ENCODE results near the gene TCF15.
"Not testable (repeated sequence)": the region's sequence is repeated elsewhere in the genome, so short reads cannot be mapped to it uniquely, and the experiment has no call there.

The TCF15 gene

GRCh38 chr20:582204-582603, 27.9 kb downstream of the TCF15 start:
- DNase-seq (ENCODE audit: low spot score): no peak

- DNase-seq (ENCODE audit: low spot score): not testable (repeated sequence)
Observed at GRCh38 chr20:578940-579690, 31.0 kb downstream of the TCF15 start.

DNA sequence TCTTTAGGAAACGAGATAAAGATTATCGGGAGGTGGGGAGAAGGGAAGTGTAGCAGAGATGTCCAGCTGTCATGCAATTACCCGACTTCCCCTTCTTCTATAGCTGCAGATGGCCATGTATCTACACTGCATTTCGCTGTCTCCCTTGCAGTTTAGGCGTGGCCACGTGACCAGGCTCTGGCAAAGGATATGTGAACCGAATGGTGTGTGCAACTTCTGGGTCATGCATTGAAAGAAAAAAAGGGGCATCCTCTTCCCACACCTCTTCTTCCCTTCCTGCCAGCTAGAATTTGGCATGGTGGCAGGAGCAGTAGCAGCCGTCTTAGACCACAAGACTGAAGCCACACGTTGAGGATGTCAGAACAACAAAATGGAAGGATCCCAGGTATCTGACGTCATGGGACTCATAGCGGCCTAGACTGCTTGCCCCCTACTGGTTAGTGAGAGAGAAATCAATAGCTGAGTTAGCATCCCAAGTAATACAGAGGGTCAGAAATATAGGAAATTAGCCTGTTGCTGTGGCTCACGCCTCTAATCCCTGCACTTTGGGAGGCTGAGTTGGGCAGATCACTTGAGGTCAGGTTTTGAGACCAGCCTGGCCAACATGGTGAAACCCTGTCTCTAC, 32.8 kb downstream of the TCF15 start:
- peak; percentile 87 for DNase-seq (ENCODE audit: low spot score)

DNA sequence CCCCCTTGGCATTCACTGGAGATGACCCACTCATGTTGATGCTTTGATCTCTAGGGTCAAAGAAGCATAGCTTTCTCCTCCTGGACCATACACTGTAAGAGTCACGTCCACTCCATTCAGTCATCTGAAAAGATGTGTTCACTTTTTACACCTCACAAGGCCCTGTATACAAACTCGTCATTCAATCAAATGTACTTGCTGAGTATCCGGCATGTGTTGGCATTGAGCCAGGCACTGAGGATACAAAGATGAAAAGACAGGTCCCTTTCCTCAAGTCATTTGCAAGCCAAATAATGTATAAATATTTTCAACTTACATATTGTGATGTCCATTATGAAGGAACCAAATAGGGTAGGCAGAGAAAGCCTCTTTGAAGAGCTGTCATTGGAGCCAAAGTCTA, 34.0 kb downstream of the TCF15 start:
- DNase-seq (ENCODE audit: low spot score): no peak

- no peak for DNase-seq (ENCODE audit: low spot score)
Observed at GRCh38 chr20:575230-575629, 34.9 kb downstream of the TCF15 start.

DNA sequence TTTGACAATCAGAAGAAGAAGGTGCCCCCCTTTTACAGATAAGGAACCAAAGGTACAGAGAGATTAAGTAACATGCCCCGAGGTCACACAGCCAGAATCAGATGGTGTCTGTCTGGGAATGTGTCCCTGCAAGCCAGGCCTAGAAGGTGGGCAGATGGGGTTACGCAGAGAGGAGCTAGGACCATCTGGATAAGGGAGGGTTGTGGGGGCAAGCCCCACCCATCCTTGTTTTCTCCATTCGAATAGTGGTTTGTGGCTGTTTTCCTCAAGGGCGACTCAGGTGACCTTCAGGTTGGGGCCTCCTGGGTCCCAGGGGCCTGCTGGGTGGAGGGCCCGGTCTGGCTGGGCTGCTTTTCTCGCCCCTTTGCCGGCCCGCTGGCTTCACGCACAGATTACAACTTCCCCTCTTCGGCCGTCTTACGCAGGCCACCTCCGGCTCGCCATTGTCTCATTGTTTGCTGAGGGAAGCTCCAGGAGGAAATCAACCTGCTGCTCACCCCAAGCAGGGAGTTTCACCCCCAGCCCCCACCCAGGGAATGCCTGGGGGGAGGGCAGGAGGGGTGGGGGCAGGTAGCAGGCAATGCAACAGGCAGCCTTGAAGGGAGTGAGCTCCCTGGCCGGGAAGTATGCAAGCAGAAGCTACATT, 35.7 kb downstream of the TCF15 start:
- no peak for DNase-seq (ENCODE audit: low spot score)

- DNase-seq (ENCODE audit: low spot score): no peak
Observed at GRCh38 chr20:573414-574296, 36.5 kb downstream of the TCF15 start.

- DNase-seq (ENCODE audit: low spot score): no peak
Observed at GRCh38 chr20:572727-573126, 37.4 kb downstream of the TCF15 start.

DNA sequence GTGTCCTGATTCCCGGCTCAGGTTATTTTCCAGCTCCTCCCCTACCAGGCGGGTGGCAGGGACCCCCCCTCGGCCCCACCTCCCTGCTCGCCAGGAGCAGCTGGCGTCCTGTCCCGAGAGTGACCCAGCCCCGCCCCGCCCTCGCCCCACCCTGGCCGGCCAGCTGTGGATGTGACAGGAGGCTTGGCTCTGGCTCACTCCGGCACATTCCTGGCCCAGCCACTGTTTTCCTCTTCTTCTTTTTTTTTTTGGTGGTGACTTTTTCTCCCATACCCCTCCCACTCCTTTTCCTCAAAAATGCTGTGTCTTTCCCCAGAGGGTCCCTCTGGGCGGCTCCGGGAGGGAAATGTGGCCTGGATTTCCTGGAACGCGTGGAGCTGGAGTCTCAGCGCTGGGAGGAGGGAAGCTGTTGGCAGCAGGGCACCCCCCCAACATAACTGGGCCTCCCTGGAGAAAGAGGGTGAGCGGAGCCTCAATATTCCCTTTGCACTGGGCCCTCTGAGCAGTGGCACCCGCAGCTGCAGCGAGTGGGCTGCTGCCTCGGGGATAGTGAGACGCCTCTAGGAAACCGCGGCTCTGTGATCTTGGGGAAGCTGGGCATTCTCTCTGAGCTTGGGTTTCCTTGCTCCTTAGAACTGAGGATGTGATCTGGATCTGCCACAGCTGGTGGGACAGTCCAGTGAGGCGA, 38.2 kb downstream of the TCF15 start:
- no peak for DNase-seq (ENCODE audit: low spot score)

DNA sequence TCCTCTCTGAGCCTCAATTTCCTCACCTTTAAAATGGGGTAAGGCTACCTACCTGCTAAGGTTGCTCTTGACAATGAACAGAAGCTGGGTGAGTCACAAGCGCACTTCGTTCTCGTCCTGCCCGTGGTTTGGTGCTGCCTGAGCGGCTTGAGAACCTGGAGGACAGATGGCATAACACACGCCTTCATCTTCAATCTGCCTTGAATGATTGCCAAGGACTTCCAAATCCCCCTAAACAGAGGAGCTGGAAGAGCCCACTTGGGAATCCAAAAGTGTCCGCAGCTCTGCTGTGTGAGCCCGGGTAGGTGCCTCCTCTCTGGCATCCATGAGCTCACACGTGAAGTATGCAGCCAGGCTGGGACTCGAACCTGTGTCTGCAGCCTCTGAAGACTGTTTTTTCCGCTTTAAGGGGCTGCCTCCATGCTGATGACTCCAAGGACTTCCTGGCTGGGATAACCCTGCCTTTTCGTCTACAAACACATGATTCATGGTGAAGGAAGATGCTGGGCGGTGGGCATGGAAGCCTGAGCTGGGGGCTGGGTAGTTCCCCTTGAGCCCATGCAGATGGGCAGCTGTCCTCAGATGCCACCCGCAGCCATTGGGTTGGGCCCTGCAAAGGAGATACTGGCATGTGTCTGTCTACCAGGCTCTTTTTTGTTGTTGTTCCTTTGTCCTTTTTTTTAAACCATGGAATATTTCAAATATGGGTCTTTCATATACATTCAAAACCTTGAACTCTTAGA, 41.3 kb downstream of the TCF15 start:
- no peak for DNase-seq (ENCODE audit: low spot score)

DNA sequence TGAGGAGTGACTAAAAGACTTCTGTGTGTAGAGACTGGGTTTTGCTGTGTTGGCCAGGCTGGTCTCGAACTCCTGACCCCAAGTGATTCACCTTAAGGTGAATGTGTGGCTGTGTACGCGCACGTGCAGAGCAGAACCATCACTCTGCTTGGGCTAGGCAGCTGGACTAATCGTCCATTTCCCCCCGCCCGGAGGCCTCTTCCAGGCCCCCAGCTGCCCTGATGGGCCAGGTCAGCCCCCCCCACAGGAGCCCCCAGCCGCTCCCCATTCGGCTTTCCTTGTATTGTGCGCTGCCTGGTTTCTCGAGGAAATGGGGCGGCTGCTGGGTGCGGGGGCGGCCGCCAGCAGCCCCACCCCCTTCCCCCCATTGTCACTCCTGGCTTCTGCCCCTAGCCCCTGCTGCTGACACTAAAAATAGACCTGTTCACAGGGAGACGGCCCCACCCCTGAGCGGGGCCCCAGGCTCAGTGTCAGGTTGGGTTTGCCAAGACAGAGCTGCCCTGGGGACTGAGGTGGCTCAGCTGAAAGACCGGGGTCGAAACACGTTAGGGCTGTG, 41.9 kb downstream of the TCF15 start:
- DNase-seq (ENCODE audit: low spot score): no peak

DNA sequence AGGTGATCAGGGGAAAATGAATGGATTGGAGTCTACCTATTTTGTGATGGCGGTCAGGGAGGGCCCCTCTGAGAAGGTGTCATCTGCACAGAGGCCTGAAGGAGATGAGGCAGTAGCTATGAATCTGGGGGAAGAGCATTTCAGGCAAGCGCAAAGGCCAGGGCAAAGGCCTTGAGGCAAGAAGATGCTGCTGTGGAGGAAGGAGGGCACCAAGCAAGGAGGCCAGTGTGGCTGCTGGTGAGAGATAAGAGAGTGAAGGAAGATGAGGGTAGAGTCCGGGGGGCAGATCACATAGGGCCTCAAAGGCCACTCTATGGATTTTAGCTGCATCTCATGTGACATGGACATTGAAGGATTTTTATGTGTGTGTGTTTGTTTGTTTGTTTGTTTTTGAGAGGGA, 45.9 kb downstream of the TCF15 start:
- no peak for DNase-seq (ENCODE audit: low spot score)

DNA sequence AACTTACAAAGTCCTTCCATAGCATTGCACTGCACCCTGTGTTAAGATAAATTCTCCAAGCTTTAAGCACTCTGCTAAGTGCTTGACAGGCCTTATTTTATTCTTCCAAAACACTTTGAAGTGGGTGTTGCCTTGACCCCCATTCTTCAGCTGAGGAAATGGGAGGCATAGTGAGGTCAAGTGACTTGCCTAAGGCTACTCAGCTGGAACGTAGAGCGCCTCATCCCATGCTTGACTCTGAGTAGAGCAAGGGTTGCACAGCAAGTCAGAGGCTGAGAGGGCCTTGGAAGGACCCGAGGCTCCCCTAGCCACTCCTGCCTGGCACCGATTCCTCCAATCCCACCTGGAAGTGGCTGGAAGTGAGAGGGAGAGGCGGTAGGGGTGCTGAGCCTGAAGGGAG, 46.9 kb downstream of the TCF15 start:
- DNase-seq (ENCODE audit: low spot score): no peak

DNA sequence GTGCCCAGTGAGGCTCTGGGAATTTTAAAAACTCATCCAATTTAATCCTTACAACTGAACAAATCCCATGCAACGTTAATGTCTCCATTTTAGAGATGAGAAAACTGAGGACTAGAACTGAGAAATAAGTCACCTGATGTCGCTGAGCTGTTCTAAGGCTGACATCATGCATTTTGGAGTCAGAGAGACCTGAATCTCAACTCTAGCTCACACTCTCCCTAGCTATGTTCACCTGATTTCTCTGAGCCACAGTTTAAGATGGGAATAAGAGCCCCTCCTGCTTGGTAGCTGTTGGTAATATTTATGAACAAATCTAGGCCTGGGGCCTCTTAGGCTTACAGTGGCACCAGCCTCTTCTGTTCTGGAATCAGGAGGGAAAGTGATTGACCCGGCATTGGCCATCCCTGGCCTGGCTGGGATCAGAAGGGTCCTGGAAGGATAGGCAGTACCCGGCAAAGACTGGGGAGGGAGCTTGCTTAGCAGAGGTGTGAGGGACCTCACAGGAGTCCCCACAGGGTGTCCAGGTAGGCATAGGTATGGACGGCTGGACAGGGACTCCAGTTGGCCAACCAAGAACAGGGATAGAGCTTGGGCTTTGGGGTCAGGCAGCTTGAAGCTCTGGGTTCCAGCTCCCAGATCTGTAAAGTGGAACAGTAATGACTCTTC, 47.7 kb downstream of the TCF15 start:
- no peak for DNase-seq (ENCODE audit: low spot score)

DNA sequence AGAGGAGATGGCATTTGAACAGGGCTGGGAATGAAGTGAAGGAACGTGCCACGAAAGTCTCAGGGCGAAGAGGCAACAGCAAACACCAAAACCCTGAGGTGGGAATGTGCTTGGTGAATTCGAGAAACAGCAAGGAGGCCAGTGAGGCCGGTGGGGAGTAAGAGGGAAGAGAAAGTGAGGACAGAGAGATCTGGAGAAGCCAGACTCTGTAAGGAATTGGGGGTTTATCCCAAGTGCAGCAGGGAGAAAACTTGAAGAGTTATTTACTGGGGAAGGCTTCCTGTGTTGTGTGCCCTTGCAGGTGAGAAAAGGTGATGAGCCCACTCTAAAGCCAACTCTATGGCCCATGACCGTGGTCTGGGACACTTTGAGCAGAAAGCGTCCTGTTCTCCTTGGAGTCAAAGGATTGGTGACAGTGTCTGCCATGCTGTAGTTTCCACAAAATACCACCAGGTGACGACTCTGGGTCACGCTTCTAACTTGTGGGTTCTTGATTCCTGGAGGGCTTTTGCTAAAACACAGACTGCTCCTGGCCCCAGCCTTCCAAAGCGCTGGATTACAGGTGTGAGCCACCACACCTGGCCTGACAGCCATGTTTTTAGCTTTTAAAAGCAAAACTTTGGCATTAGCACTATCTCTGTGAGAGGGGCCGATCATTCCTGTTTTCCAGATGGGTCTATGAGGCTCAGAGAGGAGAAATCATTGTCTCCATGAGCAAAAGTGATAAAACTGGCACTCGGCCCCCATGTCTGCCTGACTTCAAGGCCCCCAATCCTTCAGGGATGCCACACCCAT, 48.5 kb downstream of the TCF15 start:
- DNase-seq (ENCODE audit: low spot score): peak; percentile 77

DNA sequence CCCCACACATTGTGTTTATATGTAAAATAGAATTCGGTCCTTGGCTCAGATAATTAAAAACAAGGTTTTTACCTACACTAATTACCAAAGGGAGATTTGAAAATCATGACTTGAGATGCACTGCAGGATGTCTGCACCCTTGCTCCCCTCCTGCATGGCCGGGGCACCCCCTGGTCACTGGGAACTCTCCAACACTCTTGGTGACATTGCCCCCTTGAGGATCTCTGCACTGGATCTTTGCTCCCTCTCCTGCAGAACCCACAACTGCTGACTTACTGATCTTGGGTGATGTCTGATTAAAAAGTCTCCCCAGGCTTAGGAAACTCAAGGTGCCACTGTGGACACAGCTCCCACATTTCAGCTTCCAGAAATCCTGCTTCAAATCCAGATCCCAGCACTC, 49.4 kb downstream of the TCF15 start:
- DNase-seq (ENCODE audit: low spot score): no peak

- DNase-seq (ENCODE audit: low spot score): no peak
Observed at GRCh38 chr20:558117-558516, 52.0 kb downstream of the TCF15 start.

DNA sequence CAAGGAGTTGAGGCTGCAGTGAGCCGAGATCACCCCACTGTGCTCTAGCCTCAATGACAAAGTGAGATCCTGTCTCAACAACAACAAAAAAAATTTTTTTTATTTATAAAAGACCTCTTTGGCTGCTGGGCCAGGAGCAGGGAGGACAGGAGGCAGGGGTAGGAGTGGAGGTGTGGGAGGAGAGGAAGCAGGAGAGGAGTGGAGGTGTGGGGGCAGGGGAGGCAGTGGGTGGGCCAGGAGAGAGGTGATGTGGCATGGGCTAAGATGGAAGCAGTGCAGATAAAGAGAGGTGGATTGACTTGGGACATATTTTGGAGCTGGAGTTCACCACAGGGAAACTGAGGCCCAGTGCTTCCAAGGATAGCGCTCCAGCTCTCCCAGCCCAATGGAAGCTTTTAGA, 53.1 kb downstream of the TCF15 start:
- DNase-seq (ENCODE audit: low spot score): no peak

GRCh38 chr20:555976-556385, 54.1 kb downstream of the TCF15 start:
- DNase-seq (ENCODE audit: low spot score): no peak
